ENCODE measurements around the gene MTMR3.

The MTMR3 gene

DNA sequence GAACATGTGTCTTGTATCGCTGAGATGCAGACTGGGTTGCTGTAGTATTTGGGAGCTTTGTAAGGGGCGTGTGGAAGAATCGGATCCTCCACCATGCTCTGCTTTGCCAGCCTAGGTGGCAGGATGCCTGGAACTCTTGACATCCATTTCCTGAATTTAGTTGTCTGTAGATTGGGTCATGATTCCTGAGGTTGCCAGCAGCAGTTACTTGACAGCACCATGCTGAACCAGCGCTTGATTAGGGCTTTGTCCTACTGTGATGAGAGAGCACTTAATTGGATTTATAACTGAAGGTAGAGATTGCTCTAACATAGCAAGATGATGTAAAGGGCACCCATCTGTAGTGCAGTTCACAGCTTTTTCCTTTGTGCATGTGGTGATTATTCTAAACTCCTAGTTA is 121.7 kb downstream of the MTMR3 start:
- Histone ChIP-seq H3K4me3 (ENCODE audit: low read depth in 1 of 2, low read length in 2 of 2) (no peak overlapping the region), H3K27ac (ENCODE audit: low read length) (no peak overlapping the region), H3K9me3 (ENCODE audit: insufficient read depth, low read length, severe bottlenecking) (no peaks in the 10 kb centered on the region), H3K79me2 (ENCODE audit: insufficient read depth, low read length) (no peaks in the 10 kb centered on the region), H3K27me3 (ENCODE audit: insufficient read depth, low read length, poor library complexity) (no peaks in the 10 kb centered on the region), H2AFZ (ENCODE audit: low read depth, low read length) (no peak overlapping the region), H3K9ac (ENCODE audit: low read depth, low read length) (no peak overlapping the region), H4K20me1 (ENCODE audit: insufficient read depth, low read length) (no peaks in the 10 kb centered on the region), H3K36me3 (ENCODE audit: insufficient read depth, low read length) (peaks cover 54% of the 10 kb centered on the region), H3K4me1 (ENCODE audit: insufficient read depth, low read length) (no peaks in the 10 kb centered on the region), H3K4me2 (ENCODE audit: insufficient read depth, low read length) (no peak overlapping the region)
- no peak for TF ChIP-seq EZH2 (IDR thresholded peaks at IDR 0.05; ENCODE audit: borderline replicate concordance, low read depth, low read length, severe bottlenecking)
- TF ChIP-seq, protein P1, sequence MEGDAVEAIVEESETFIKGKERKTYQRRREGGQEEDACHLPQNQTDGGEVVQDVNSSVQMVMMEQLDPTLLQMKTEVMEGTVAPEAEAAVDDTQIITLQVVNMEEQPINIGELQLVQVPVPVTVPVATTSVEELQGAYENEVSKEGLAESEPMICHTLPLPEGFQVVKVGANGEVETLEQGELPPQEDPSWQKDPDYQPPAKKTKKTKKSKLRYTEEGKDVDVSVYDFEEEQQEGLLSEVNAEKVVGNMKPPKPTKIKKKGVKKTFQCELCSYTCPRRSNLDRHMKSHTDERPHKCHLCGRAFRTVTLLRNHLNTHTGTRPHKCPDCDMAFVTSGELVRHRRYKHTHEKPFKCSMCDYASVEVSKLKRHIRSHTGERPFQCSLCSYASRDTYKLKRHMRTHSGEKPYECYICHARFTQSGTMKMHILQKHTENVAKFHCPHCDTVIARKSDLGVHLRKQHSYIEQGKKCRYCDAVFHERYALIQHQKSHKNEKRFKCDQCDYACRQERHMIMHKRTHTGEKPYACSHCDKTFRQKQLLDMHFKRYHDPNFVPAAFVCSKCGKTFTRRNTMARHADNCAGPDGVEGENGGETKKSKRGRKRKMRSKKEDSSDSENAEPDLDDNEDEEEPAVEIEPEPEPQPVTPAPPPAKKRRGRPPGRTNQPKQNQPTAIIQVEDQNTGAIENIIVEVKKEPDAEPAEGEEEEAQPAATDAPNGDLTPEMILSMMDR (IDR thresholded peaks at IDR 0.05; ENCODE audit: borderline replicate concordance, extremely low read depth, low read length, poor library complexity, severe bottlenecking): no peak
- DNase-seq (no peak), ATAC-seq (ENCODE audit: insufficient read depth, low read depth) (no peak)

- Histone ChIP-seq H3K79me2 (ENCODE audit: insufficient read depth, low read length) (no peaks in the 10 kb centered on the region), H3K4me3 (ENCODE audit: low read depth in 1 of 2, low read length in 2 of 2) (no peak overlapping the region), H2AFZ (ENCODE audit: low read depth, low read length) (no peak overlapping the region), H3K4me2 (ENCODE audit: insufficient read depth, low read length) (no peak overlapping the region), H3K9me3 (ENCODE audit: insufficient read depth, low read length, severe bottlenecking) (no peaks in the 10 kb centered on the region), H3K36me3 (ENCODE audit: insufficient read depth, low read length) (peaks cover 58% of the 10 kb centered on the region), H3K27me3 (ENCODE audit: insufficient read depth, low read length, poor library complexity) (no peaks in the 10 kb centered on the region), H3K9ac (ENCODE audit: low read depth, low read length) (no peak overlapping the region), H4K20me1 (ENCODE audit: insufficient read depth, low read length) (no peaks in the 10 kb centered on the region), H3K4me1 (ENCODE audit: insufficient read depth, low read length) (no peaks in the 10 kb centered on the region), H3K27ac (ENCODE audit: low read length) (no peak overlapping the region)
- TF ChIP-seq, protein P1 (IDR thresholded peaks at IDR 0.05; ENCODE audit: borderline replicate concordance, extremely low read depth, low read length, poor library complexity, severe bottlenecking): peak; percentile 100
- TF ChIP-seq EZH2 (IDR thresholded peaks at IDR 0.05; ENCODE audit: borderline replicate concordance, low read depth, low read length, severe bottlenecking): no peak
- DNase-seq (peak; percentile 71), ATAC-seq (ENCODE audit: insufficient read depth, low read depth) (peak; percentile 83)
Observed at GRCh38 chr22:30005213-30005857, 122.4 kb downstream of the MTMR3 start.

DNA sequence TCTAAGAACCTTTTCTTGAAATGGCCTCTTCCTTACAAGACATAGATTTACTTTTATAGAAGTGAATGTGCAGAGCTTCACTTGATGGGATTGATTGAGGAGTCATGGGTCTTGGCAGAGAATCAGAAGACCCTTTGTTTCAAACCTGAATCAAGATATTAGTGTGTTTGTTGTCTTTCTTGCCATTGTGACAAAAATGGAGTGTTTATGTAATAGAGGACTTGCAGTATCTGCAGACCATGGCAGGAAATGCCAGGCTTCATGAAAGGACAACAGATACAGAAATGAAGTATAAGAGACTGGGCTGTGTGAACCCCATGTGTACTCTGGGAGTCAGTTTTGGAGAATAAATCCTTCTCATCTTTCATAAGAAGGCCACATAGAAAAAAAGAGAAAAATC is 124.4 kb downstream of the MTMR3 start:
- H3K9ac ChIP-seq (ENCODE audit: low read depth, low read length): no peak overlapping the region
- H3K27me3 ChIP-seq (ENCODE audit: insufficient read depth, low read length, poor library complexity): no peaks in the 10 kb centered on the region
- no peaks in the 10 kb centered on the region for H3K9me3 ChIP-seq (ENCODE audit: insufficient read depth, low read length, severe bottlenecking)
- no peak overlapping the region for H3K4me3 ChIP-seq (ENCODE audit: low read depth in 1 of 2, low read length in 2 of 2)
- H3K36me3 ChIP-seq (ENCODE audit: insufficient read depth, low read length): peaks cover 66% of the 10 kb centered on the region
- no peak overlapping the region for H3K27ac ChIP-seq (ENCODE audit: low read length)
- DNase-seq (no peak), ATAC-seq (ENCODE audit: insufficient read depth, low read depth) (no peak)
- H2AFZ ChIP-seq (ENCODE audit: low read depth, low read length): no peak overlapping the region
- H3K4me1 ChIP-seq (ENCODE audit: insufficient read depth, low read length): no peaks in the 10 kb centered on the region
- TF ChIP-seq EZH2 (IDR thresholded peaks at IDR 0.05; ENCODE audit: borderline replicate concordance, low read depth, low read length, severe bottlenecking): no peak
- TF ChIP-seq, protein P1 (IDR thresholded peaks at IDR 0.05; ENCODE audit: borderline replicate concordance, extremely low read depth, low read length, poor library complexity, severe bottlenecking): no peak
- no peaks in the 10 kb centered on the region for H4K20me1 ChIP-seq (ENCODE audit: insufficient read depth, low read length)
- H3K4me2 ChIP-seq (ENCODE audit: insufficient read depth, low read length): no peak overlapping the region
- H3K79me2 ChIP-seq (ENCODE audit: insufficient read depth, low read length): no peaks in the 10 kb centered on the region
